HFFc6 (cell line): ENCODE data around the gene CHSY3. TPM values are rescaled to one million over a fixed set of nuclear protein-coding genes. Genes with fewer than 3 reads are reported as not detected.

ENCODE experiments used
- DNase-seq: peaks from one replicate; pipeline ENCODE4 v3.0.0-alpha.2; 2018
- H3K27ac Mint-ChIP-seq: 2 replicates; pipeline ENCODE4 v1.8.0; 2020; ENCODE audit warnings: mild to moderate bottlenecking, mixed read lengths
- H3K27me3 Mint-ChIP-seq: 2 replicates; pipeline ENCODE4 v1.8.0; 2021; ENCODE audit warnings: mild to moderate bottlenecking, moderate library complexity, mixed read lengths; ENCODE audit not compliant: insufficient read depth
- H3K36me3 Mint-ChIP-seq: 2 replicates; pipeline ENCODE4 v1.8.0; 2021; ENCODE audit warnings: low read depth, mixed read lengths
- H3K4me1 Mint-ChIP-seq: 2 replicates; pipeline ENCODE4 v1.8.0; 2020; ENCODE audit warnings: low read depth, mixed read lengths
- H3K4me3 Mint-ChIP-seq: 2 replicates; pipeline ENCODE4 v1.8.0; 2020; ENCODE audit warnings: mild to moderate bottlenecking, moderate library complexity, mixed read lengths
- H3K9me3 Mint-ChIP-seq: 2 replicates; pipeline ENCODE4 v1.8.0; 2020; ENCODE audit warnings: mild to moderate bottlenecking, mixed read lengths
- CTCF ChIP-seq: fragments of 200-600 bp; sonication (generic); IDR thresholded peaks from 2 replicates; pipeline ENCODE4 v1.5.0; 2021; ENCODE audit warnings: antibody characterized with exemption, mild to moderate bottlenecking
- total RNA-seq, 6 experiments: library from RNA; stranded (reverse); fragmentation: NEBNext Ultra II Directional; extraction: Animal tissue kit (Norgen Biotek cat#: 25700); gene quantifications; 2 replicates in 1 of 6; 3 replicates in 5 of 6; pipeline ENCODE4 v1.2.3, GENCODE V29; 2021

CHSY3 gene
- total RNA-seq, 6 experiments from 2014 or later: 0.07 to 0.19 (median 0.07) TPM; not detected in 2

DNA sequence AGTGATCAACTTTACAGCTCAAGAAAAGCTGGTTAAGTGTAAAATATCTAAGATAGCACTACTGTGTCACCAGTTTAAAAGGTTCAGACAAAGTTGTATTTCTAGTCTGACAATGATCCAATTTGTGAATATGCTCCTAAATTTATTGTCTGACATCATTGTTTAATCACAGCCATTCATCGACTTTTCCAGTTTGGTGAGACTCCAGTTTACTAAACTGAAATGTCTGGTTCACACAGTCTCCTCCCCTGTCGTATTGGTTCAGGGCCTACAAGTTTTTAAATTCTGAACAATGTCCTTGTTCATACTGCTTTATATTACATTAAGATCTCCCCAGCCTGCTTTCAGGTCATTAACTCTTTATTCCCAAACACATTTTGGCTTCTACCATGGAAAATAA lies 161.4 kb downstream of the CHSY3 start:
- no peak overlapping the region for H3K4me3 Mint-ChIP-seq
- no peak overlapping the region for H3K27ac Mint-ChIP-seq
- H3K27me3 Mint-ChIP-seq: no peaks in the 10 kb centered on the region; the same call in 1 of the 2 replicates
- H3K36me3 Mint-ChIP-seq: no peaks in the 10 kb centered on the region
- H3K4me1 Mint-ChIP-seq: no peaks in the 10 kb centered on the region
- no peak for DNase-seq
- no peak for TF ChIP-seq CTCF
- H3K9me3 Mint-ChIP-seq: peaks cover 29% of the 10 kb centered on the region

DNA sequence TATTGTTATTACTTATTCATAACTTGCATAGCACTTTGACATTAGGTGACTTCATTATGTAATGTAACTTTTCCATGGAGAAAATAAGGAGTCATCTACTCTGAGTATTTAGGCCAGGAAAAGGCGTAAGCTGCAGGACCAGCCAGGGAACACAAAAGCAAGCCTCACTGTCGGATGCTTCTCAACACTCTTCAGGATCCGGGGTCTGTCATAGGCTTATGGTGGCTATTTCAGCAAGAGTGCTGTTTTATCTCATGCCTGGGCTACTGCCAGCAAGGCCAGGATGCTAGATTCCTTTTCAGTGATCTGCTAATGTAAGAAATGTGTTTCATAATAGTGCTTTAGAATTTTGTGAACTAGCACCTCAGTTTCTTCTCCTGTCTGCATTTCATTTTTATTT lies 162.4 kb downstream of the CHSY3 start:
- no peak for TF ChIP-seq CTCF
- DNase-seq: no peak
- H3K9me3 Mint-ChIP-seq: peaks cover 29% of the 10 kb centered on the region
- no peak overlapping the region for H3K27ac Mint-ChIP-seq
- no peaks in the 10 kb centered on the region for H3K27me3 Mint-ChIP-seq
- no peak overlapping the region for H3K4me3 Mint-ChIP-seq
- no peaks in the 10 kb centered on the region for H3K36me3 Mint-ChIP-seq
- no peaks in the 10 kb centered on the region for H3K4me1 Mint-ChIP-seq

DNA sequence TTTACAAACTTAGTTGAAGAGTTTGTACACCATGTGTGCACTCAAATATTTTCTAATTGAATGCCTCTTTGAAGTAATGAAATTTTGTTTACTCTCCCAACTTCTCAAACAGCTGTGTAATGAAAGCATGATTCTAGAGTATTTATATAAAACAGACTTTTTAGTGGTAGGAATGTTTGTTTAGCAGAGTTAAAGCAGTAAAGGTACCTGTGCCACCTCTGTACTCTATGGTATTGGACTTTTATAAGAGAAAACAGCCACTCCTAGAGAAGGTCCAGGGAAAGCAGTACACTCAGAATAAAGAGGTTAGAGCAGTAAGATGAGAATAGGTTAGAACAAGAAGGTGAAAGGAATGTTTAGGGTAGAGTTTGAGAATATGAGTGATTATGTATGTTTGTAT lies 163.1 kb downstream of the CHSY3 start:
- Mint-ChIP-seq H3K27me3 (no peaks in the 10 kb centered on the region), H3K27ac (no peak overlapping the region), H3K9me3 (peaks cover 30% of the 10 kb centered on the region), H3K4me1 (no peaks in the 10 kb centered on the region), H3K4me3 (no peak overlapping the region), H3K36me3 (no peaks in the 10 kb centered on the region)
- no peak for DNase-seq
- TF ChIP-seq CTCF: no peak

DNA sequence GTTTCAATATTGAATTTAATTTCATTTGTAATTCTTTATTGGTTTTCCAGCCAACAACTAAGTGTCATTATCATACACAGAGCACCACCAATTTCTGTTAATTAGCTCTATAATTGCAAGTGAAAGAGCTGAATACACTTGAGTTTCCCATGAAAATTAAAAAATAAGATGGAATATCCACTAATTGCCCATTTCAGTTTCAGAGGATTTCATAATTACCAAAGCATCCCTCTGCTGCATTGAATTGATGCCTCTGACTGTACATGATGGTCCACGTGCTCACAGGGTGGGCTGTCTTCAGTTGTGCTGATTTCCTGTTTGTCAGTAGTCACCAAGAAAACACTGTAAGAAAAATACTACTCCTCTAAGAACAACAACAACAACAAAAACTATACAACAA lies 163.8 kb downstream of the CHSY3 start:
- no peak for DNase-seq
- H3K27ac Mint-ChIP-seq: no peak overlapping the region
- TF ChIP-seq CTCF: no peak
- no peaks in the 10 kb centered on the region for H3K27me3 Mint-ChIP-seq
- no peak overlapping the region for H3K4me3 Mint-ChIP-seq
- H3K36me3 Mint-ChIP-seq: no peaks in the 10 kb centered on the region
- H3K9me3 Mint-ChIP-seq: peaks cover 35% of the 10 kb centered on the region
- H3K4me1 Mint-ChIP-seq: no peaks in the 10 kb centered on the region

DNA sequence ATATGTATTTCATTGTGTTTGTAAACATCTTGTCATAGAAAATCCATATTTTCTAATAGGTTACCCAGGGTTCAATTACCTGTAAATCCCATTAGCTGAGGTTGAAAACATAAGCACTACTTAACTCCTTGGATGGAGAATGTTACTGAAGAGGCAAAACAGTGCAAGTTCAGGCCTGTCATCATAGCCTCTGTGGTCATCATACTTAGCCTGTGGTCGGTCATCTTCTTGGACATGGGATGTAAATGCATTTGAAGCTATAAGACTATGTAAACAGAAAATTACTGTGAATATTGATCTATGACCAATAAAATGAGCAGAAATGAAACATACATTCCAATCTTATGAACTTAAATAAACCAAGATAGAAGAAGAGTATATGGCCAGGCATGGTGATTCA lies 164.7 kb downstream of the CHSY3 start:
- Mint-ChIP-seq H3K36me3 (no peaks in the 10 kb centered on the region), H3K4me1 (no peaks in the 10 kb centered on the region), H3K9me3 (peaks cover 37% of the 10 kb centered on the region), H3K27me3 (no peaks in the 10 kb centered on the region; the same call in 1 of the 2 replicates), H3K4me3 (no peak overlapping the region), H3K27ac (no peak overlapping the region)
- no peak for DNase-seq
- TF ChIP-seq CTCF: no peak

- no peak for DNase-seq
- Mint-ChIP-seq H3K27ac (no peak overlapping the region), H3K27me3 (no peaks in the 10 kb centered on the region; the same call in 1 of the 2 replicates), H3K4me3 (no peak overlapping the region), H3K9me3 (peaks cover 34% of the 10 kb centered on the region), H3K4me1 (no peaks in the 10 kb centered on the region), H3K36me3 (no peaks in the 10 kb centered on the region; the same call in 1 of the 2 replicates)
- TF ChIP-seq CTCF: no peak
Measured at GRCh38 chr5:130074820-130075219, 170.6 kb downstream of the CHSY3 start.
